MM.1S (cell line): Measurements from ENCODE around the gene ZNF768.

ENCODE experiments used
- EZH2 ChIP-seq: fragments of 300-600 bp; sonication (generic); optimal IDR thresholded peaks from 2 replicates; pipeline ENCODE3; 2017; ENCODE audit warnings: low read depth, mild to moderate bottlenecking, antibody characterized with exemption, low read length, mixed read lengths
- EZH2phosphoT487 ChIP-seq: fragments of 300-600 bp; sonication (generic); IDR thresholded peaks from 2 replicates; pipeline ENCODE4 v1.6.1; 2018; ENCODE audit warnings: antibody characterized with exemption, low read length
- TF ChIP-seq, protein P1 (sequence below): fragments of 300-600 bp; sonication (generic); IDR thresholded peaks from 2 replicates; pipeline ENCODE4 v1.5.1; 2016; ENCODE audit warnings: antibody characterized with exemption, low read length, mixed read lengths

DNA sequence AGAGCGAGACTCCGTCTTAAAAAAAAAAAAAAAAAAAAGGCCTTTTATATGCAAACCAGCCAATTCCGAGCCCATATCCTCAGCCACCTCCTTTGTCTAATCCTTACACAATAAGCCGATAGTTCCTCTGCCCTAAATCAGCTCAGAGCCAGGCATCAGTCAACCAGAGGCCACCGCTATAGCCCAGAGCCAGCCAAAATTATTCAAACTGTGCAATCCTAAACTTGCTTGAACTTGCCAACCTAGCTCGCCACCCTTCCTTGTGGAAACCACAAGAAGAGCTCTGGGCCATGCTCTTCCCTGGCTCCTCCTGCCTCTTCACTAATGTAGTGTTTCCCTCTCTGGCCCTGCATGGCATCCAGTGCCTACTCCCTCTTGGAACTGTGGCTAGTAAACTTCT is 36.2 kb downstream of the ZNF768 start:
- TF ChIP-seq, protein P1, sequence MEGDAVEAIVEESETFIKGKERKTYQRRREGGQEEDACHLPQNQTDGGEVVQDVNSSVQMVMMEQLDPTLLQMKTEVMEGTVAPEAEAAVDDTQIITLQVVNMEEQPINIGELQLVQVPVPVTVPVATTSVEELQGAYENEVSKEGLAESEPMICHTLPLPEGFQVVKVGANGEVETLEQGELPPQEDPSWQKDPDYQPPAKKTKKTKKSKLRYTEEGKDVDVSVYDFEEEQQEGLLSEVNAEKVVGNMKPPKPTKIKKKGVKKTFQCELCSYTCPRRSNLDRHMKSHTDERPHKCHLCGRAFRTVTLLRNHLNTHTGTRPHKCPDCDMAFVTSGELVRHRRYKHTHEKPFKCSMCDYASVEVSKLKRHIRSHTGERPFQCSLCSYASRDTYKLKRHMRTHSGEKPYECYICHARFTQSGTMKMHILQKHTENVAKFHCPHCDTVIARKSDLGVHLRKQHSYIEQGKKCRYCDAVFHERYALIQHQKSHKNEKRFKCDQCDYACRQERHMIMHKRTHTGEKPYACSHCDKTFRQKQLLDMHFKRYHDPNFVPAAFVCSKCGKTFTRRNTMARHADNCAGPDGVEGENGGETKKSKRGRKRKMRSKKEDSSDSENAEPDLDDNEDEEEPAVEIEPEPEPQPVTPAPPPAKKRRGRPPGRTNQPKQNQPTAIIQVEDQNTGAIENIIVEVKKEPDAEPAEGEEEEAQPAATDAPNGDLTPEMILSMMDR: no peak
- TF ChIP-seq EZH2: no peak
- no peak for TF ChIP-seq EZH2phosphoT487
